ENCODE measurements around the gene PGS1.
A peak's percentile ranks its signal among the peaks of the same experiment; 100 is the strongest.

Gene PGS1

DNA sequence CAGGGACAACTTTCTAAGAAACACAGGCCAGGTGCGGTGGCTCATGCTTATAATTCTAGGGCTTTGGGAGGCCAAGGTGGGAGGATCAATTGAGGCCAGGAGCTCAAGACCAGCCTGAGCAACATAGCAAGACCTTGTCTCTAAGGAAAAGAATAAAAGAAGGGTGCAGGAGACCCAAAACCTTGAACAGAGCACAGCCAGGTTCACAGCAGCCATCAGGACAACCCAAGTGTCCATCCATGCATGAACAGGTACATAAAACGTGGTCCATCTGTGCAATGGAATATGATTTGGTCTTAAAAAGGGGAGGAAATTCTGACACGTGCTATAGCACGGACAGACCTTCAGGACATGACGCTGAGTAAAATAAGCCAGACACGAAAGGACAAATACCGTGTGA is 91.0 kb downstream of the PGS1 start:
- no peak overlapping the region for H3K4me3 Mint-ChIP-seq
- ATAC-seq (ENCODE audit: low read depth), result no peak
- no peaks in the 10 kb centered on the region for H3K36me3 Mint-ChIP-seq
- DNase-seq (ENCODE audit: low spot score in 2 of 2), result no peak
- H3K27me3 Mint-ChIP-seq, result peaks cover 10% of the 10 kb centered on the region
- H3K9me3 Mint-ChIP-seq, result no peaks in the 10 kb centered on the region
- H3K4me1 Mint-ChIP-seq, result peaks cover 8% of the 10 kb centered on the region
- no peak overlapping the region for H3K27ac Mint-ChIP-seq

DNA sequence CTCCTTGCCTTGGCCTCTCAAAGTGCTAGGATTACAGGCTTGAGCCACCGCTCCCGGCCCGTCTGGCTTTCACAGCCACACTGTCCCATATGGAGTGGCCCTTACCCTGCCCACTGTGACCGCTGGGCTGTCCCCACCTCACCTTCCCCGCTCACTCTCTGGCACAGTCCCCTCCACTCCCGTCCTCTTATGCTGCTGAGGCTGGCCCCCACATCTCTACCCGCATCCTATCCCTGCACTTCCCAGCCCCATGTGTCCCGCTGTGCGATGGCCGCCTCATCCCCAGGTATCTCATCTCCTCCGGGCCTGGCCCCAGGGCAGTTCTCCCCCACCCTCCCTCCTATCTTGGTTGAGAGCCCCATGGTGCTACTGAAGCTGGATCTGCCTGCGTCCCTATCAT is 93.2 kb downstream of the PGS1 start:
- peaks cover 12% of the 10 kb centered on the region for H3K4me1 Mint-ChIP-seq
- H3K27ac Mint-ChIP-seq, result no peak overlapping the region
- DNase-seq (ENCODE audit: low spot score in 2 of 2), result no peak
- H3K4me3 Mint-ChIP-seq, result no peak overlapping the region
- no peaks in the 10 kb centered on the region for H3K9me3 Mint-ChIP-seq
- no peaks in the 10 kb centered on the region for H3K36me3 Mint-ChIP-seq
- no peak for ATAC-seq (ENCODE audit: low read depth)
- peaks cover 10% of the 10 kb centered on the region for H3K27me3 Mint-ChIP-seq

DNA sequence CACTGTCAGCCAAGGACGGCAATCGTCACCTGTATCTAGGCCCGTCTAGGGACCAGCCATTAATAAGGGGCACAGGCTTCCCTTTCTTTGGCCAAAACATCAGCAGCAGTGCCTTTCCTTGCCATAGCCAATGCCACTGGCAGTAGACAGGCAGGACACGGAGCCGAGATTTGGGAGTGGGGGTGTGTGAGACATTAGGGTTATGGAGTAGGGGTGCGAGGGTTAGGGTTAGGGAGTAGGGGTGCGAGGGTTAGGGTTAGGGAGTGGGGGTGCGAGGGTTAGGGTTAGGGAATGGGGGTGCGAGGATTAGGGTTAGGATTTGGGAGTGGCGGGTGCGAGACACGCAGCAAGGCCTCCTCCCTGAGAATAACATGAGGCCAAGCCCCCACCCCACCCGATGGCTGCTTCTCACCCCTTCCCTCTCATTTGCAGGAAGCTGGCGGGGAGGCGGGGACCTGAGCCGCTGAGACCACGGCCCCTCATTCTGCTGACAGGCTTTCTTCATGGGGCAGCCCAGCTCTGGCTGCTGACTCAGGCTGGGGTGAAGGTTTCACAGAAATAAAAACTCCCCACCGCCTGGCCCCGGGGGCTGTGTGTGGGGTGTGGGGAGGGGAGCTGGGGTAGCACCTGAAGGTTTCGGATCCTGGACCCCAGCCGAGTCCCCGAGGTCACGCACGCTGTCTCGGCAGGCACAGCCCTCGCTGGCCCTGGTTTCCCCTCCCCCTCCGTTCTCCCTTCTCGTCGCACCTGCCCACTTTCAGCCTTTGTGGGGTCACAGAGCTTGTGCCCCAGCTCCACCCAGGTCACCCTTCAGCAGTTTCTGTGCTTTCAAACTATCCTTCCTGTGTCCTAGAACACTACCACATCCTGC is 93.8 kb downstream of the PGS1 start:
- H3K4me1 Mint-ChIP-seq, result peaks cover 12% of the 10 kb centered on the region
- H3K4me3 Mint-ChIP-seq, result no peak overlapping the region
- DNase-seq (ENCODE audit: low spot score in 2 of 2) (no peak), ATAC-seq (ENCODE audit: low read depth) (peak; percentile 25)
- H3K9me3 Mint-ChIP-seq, result no peaks in the 10 kb centered on the region
- no peaks in the 10 kb centered on the region for H3K36me3 Mint-ChIP-seq
- peaks cover 9% of the 10 kb centered on the region for H3K27me3 Mint-ChIP-seq
- no peak overlapping the region for H3K27ac Mint-ChIP-seq

DNA sequence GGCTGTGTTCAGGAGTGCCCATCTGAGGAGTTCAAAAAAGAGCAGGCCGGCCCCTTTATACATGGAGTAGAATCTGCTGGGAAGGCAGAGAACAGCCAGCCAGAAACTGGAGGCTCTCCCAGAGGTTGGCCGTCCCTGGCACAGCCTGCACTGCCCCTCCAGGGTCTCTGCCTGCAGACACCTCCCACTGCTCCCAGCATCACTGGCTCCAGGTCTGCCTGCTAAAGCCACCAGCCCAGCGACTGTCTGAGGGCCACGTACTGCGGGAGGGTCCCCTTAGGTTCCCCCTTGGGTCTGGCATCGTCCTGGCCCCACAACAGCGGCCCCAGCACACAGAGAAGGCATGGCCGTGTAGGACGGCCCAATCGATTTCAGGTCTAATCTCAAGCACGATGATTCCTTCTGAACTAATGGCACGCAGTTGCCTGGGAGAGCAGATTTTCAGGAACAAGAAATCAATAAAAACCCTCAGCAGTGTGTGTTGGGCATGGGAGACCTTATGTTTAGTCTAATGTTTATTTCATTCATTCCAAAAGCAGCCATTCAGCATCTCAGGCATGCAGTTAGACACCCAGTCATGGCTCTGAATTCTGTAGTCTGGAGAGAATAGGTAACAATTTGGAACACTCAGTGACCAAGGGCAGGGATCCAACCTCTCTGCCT is 95.6 kb downstream of the PGS1 start:
- Mint-ChIP-seq H3K27ac (no peak overlapping the region), H3K9me3 (no peaks in the 10 kb centered on the region), H3K4me3 (no peak overlapping the region), H3K27me3 (peaks cover 8% of the 10 kb centered on the region), H3K4me1 (peaks cover 12% of the 10 kb centered on the region), H3K36me3 (no peaks in the 10 kb centered on the region)
- ATAC-seq (ENCODE audit: low read depth) (no peak), DNase-seq (ENCODE audit: low spot score in 2 of 2) (no peak)

Measured in memory B cell (primary cell).